HepG2 (cell line): ENCODE measurements around the gene SH3BGRL2. TPM values are rescaled to one million over a fixed set of nuclear protein-coding genes. Genes with fewer than 3 reads are reported as not detected.

ENCODE experiments used
- AKAP8 ChIP-seq: sonication (generic); formaldehyde crosslinking; IDR thresholded peaks from 2 replicates; pipeline ENCODE4 v1.5.1; 2020; ENCODE audit warnings: mild to moderate bottlenecking, missing genetic modification reagents
- DDIT3 ChIP-seq: sonication (generic); formaldehyde crosslinking; IDR thresholded peaks from 2 replicates; pipeline ENCODE4 v1.4.0; 2020; ENCODE audit warnings: mild to moderate bottlenecking, missing genetic modification reagents
- FOXK1 ChIP-seq: sonication (generic); formaldehyde crosslinking; IDR thresholded peaks from 2 replicates; pipeline ENCODE4 v1.4.0; 2020; ENCODE audit warnings: low read depth, missing genetic modification reagents, borderline replicate concordance
- GPN1 ChIP-seq: sonication (generic); formaldehyde crosslinking; IDR thresholded peaks from 2 replicates; pipeline ENCODE4 v1.5.1; 2020; ENCODE audit warnings: missing genetic modification reagents, borderline replicate concordance
- HOXA3 ChIP-seq: sonication (generic); formaldehyde crosslinking; IDR thresholded peaks from 2 replicates; pipeline ENCODE4 v1.5.0; 2020; ENCODE audit warnings: missing genetic modification reagents
- KDM6A ChIP-seq: IDR thresholded peaks from 2 replicates; pipeline ENCODE4 v1.6.1; 2016; ENCODE audit warnings: low read depth
- NCOR1 ChIP-seq: fragments of 200-600 bp; sonication (generic); IDR thresholded peaks from 2 replicates; pipeline ENCODE4 v1.7.0; 2017; ENCODE audit warnings: antibody characterized with exemption, low read length, borderline replicate concordance
- NPAS2 ChIP-seq: sonication (generic); formaldehyde crosslinking; IDR thresholded peaks from 2 replicates; pipeline ENCODE4 v1.8.0; 2022; ENCODE audit warnings: mild to moderate bottlenecking, missing genetic modification reagents, borderline replicate concordance
- POLR2G ChIP-seq: fragments of 200-400 bp; formaldehyde crosslinking; IDR thresholded peaks from 2 replicates; pipeline ENCODE4 v1.6.1; 2018; ENCODE audit warnings: mild to moderate bottlenecking, low read depth, low read length, moderate library complexity
- PREB ChIP-seq: sonication (generic); formaldehyde crosslinking; IDR thresholded peaks from 2 replicates; pipeline ENCODE4 v1.4.0; 2020; ENCODE audit warnings: missing genetic modification reagents
- SOX13 ChIP-seq, 3 experiments: fragments of 450-650 bp in 1 of 3; sonication (generic) in 1 of 3; formaldehyde crosslinking in 1 of 3; IDR thresholded peaks in 2 of 3; conservative IDR thresholded peaks in 1 of 3; 2 replicates each; pipeline versions ENCODE4 v1.5.0 to v1.6.1; 2016 to 2020; ENCODE audit warnings: antibody characterized with exemption in 1 of 3, mild to moderate bottlenecking in 1 of 3, missing compliant biosample characterization in 1 of 3, missing genetic modification reagents in 1 of 3, moderate library complexity in 1 of 3
- TOPORS ChIP-seq: sonication (generic); formaldehyde crosslinking; IDR thresholded peaks from 2 replicates; pipeline ENCODE4 v1.8.0; 2023; ENCODE audit warnings: mild to moderate bottlenecking, missing genetic modification reagents
- ZNF101 ChIP-seq: sonication (generic); formaldehyde crosslinking; IDR thresholded peaks from 2 replicates; pipeline ENCODE4 v1.4.0; 2020; ENCODE audit warnings: mild to moderate bottlenecking, low read depth, missing genetic modification reagents, borderline replicate concordance
- ZNF281 ChIP-seq: sonication (generic); formaldehyde crosslinking; IDR thresholded peaks from 2 replicates; pipeline ENCODE4 v1.4.0; 2020; ENCODE audit warnings: missing genetic modification reagents, borderline replicate concordance
- ZNF766 ChIP-seq: sonication (generic); formaldehyde crosslinking; IDR thresholded peaks from 2 replicates; pipeline ENCODE4 v1.5.0; 2020; ENCODE audit warnings: missing genetic modification reagents, borderline replicate concordance
- ZNF879 ChIP-seq: sonication (generic); formaldehyde crosslinking; IDR thresholded peaks from 2 replicates; pipeline ENCODE4 v1.8.1; 2023; ENCODE audit warnings: missing genetic modification reagents
- polyA plus RNA-seq, 8 experiments: library from polyadenylated mRNA; depleted of rRNA in 3 of 8; stranded (reverse) in 7 of 8; unstranded in 1 of 8; fragments of >200 nt; fragmentation: Illumina TruSeq in 4 of 8; extraction: Trizol in 4 of 8; gene quantifications; 2 replicates each; pipeline versions ENCODE4 v1.2.1 to v1.2.3, GENCODE V29; 2011 to 2016; ENCODE audit warnings: low read depth in 4 of 8, missing spikeins in 1 of 8, mixed read lengths in 1 of 8; ENCODE audit not compliant: insufficient read depth in 1 of 8
- total RNA-seq, 5 experiments: library from RNA; depleted of rRNA; stranded (reverse); fragments of >200 nt; fragmentation: Illumina TruSeq; extraction: Trizol; gene quantifications; 2 replicates each; pipeline ENCODE4 v1.2.3, GENCODE V29; 2016; ENCODE audit warnings: low read depth in 1 of 5
- TF ChIP-seq, protein P1 (sequence below): IDR thresholded peaks from 2 replicates; pipeline ENCODE4 v1.6.1; 2016; ENCODE audit warnings: mild to moderate bottlenecking, missing biosample characterization, missing genetic modification reagents
- TF ChIP-seq, protein P2 (sequence below): sonication (generic); formaldehyde crosslinking; IDR thresholded peaks from 2 replicates; pipeline ENCODE4 v1.4.0; 2020; ENCODE audit warnings: missing genetic modification reagents
- TF ChIP-seq, protein P3 (sequence below): sonication (generic); formaldehyde crosslinking; IDR thresholded peaks from 2 replicates; pipeline ENCODE4 v1.4.0; 2020; ENCODE audit warnings: missing genetic modification reagents

The SH3BGRL2 gene
- total and polyA plus RNA-seq, 2 of the 13 experiments (the other 11 are each of a cell fraction or from before 2014, with no cell fraction given), result 10.9 to 28.8 TPM

DNA sequence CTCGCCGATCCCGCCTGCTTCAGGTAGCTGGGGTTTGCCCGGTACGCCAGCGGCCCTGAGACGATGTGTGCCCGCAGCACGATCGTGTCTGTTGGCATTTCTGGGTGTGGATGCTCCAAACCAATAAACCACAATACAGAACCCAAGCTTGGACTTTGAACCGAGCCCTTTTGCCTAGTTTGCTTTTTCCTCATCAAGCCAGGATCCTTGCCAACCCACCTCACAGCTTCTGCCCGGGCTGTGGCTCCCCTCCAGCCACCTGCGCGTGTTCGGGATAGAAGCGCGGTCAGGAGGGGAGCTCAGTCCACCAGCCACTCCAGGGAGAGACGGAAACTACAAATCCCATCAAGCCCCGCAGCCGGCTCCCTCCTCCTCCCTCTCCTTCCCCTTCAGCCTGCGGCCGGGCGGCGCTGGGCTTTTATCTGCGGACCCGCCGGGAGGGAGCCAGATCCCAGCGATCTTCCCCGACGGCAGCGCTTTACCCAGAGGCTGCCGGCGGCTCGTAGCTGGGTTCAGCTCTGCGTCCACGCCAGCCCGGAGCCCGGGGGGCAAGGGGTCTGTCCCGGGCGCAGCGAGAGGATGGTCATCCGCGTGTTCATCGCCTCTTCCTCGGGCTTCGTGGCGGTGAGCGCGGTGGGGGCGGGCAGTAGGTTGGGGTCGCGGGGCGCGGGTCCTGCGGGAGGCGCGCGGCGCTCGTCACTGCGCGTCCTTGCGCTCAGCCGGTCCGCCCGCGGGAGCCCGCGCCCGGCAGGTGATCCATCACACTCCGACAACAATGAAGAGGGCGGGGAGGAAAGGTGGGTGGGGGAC is at the start of gene SH3BGRL2 (continued):
- TF ChIP-seq POLR2G (peak; percentile 86), GPN1 (CRISPR knock-in tag) (no peak), SOX13 (IDR thresholded peaks at IDR 0.05) (no peak), SOX13 (CRISPR knock-in tag; conservative IDR thresholded peaks at IDR 0.05 in 1 of 2, IDR thresholded peaks at IDR 0.05 in 1 of 2) (peak in 1 of 2 experiments; percentile 45; a peak in 1 of 4 replicates), TOPORS (CRISPR knock-in tag) (0 out of 2 replicates have a peak, but pooled peaks have one; percentile 79), AKAP8 (no peak), PREB (CRISPR knock-in tag) (no peak), FOXK1 (no peak; the same call in 1 of the 2 replicates), ZNF766 (CRISPR knock-in tag) (no peak), DDIT3 (CRISPR knock-in tag) (no peak), KDM6A (CRISPR knock-in tag) (peak; percentile 15), ZNF101 (CRISPR knock-in tag) (no peak), ZNF281 (CRISPR knock-in tag) (peak; percentile 5; the same call in 1 of the 2 replicates), NCOR1 (peak; percentile 78), ZNF879 (no peak), HOXA3 (CRISPR knock-in tag) (peak; percentile 20), NPAS2 (CRISPR knock-in tag) (no peak)
- TF ChIP-seq, protein P1, sequence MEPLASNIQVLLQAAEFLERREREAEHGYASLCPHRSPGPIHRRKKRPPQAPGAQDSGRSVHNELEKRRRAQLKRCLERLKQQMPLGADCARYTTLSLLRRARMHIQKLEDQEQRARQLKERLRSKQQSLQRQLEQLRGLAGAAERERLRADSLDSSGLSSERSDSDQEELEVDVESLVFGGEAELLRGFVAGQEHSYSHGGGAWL (CRISPR knock-in tag), result peak; percentile 10; the same call in 1 of the 2 replicates
- TF ChIP-seq, protein P2, sequence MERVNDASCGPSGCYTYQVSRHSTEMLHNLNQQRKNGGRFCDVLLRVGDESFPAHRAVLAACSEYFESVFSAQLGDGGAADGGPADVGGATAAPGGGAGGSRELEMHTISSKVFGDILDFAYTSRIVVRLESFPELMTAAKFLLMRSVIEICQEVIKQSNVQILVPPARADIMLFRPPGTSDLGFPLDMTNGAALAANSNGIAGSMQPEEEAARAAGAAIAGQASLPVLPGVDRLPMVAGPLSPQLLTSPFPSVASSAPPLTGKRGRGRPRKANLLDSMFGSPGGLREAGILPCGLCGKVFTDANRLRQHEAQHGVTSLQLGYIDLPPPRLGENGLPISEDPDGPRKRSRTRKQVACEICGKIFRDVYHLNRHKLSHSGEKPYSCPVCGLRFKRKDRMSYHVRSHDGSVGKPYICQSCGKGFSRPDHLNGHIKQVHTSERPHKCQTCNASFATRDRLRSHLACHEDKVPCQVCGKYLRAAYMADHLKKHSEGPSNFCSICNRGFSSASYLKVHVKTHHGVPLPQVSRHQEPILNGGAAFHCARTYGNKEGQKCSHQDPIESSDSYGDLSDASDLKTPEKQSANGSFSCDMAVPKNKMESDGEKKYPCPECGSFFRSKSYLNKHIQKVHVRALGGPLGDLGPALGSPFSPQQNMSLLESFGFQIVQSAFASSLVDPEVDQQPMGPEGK (CRISPR knock-in tag), result no peak; the same call in 1 of the 2 replicates
- TF ChIP-seq, protein P3, sequence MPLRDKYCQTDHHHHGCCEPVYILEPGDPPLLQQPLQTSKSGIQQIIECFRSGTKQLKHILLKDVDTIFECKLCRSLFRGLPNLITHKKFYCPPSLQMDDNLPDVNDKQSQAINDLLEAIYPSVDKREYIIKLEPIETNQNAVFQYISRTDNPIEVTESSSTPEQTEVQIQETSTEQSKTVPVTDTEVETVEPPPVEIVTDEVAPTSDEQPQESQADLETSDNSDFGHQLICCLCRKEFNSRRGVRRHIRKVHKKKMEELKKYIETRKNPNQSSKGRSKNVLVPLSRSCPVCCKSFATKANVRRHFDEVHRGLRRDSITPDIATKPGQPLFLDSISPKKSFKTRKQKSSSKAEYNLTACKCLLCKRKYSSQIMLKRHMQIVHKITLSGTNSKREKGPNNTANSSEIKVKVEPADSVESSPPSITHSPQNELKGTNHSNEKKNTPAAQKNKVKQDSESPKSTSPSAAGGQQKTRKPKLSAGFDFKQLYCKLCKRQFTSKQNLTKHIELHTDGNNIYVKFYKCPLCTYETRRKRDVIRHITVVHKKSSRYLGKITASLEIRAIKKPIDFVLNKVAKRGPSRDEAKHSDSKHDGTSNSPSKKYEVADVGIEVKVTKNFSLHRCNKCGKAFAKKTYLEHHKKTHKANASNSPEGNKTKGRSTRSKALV (CRISPR knock-in tag), result 0 out of 2 replicates have a peak, but pooled peaks have one; percentile 4
